Hepatocyte (in vitro differentiated cells): ENCODE results near the gene ZNF705A. TPM values are rescaled to one million over a fixed set of nuclear protein-coding genes. Genes with fewer than 3 reads are reported as not detected.

Experiments used
- DNase-seq: peaks from one replicate; pipeline ENCODE4 v3.0.0-alpha.2; 2016; ENCODE audit warnings: low spot score
- H2AFZ ChIP-seq: fragments of 200-600 bp; sonication (generic); 2 replicates; pipeline ENCODE4 v1.6.0; 2016; ENCODE audit warnings: antibody characterized with exemption, mild to moderate bottlenecking
- H3K27ac ChIP-seq: fragments of 200-600 bp; sonication (generic); 2 replicates; pipeline ENCODE4 v1.5.1; 2016; ENCODE audit warnings: mild to moderate bottlenecking
- H3K27me3 ChIP-seq: fragments of 200-600 bp; sonication (generic); 2 replicates; pipeline ENCODE4 v1.6.1; 2016
- H3K36me3 ChIP-seq: fragments of 200-600 bp; sonication (generic); replicated peaks from 2 replicates; pipeline ENCODE4 v1.5.1; 2016; ENCODE audit warnings: low read depth; ENCODE audit not compliant: insufficient read depth
- H3K4me1 ChIP-seq: fragments of 200-600 bp; sonication (generic); 2 replicates; pipeline ENCODE4 v1.5.1; 2016; ENCODE audit warnings: mild to moderate bottlenecking, moderate library complexity; ENCODE audit not compliant: insufficient read depth
- H3K4me2 ChIP-seq: fragments of 200-600 bp; sonication (generic); 2 replicates; pipeline ENCODE4 v1.6.0; 2016
- H3K4me3 ChIP-seq: fragments of 200-600 bp; sonication (generic); 2 replicates; pipeline ENCODE4 v1.5.1; 2016; ENCODE audit warnings: mild to moderate bottlenecking
- H3K79me2 ChIP-seq: fragments of 200-600 bp; sonication (generic); 2 replicates; pipeline ENCODE4 v1.6.0; 2017; ENCODE audit warnings: mild to moderate bottlenecking
- H3K9me2 ChIP-seq: fragments of 200-600 bp; sonication (generic); replicated peaks from 2 replicates; pipeline ENCODE4 v1.6.0; 2017; ENCODE audit warnings: mild to moderate bottlenecking; ENCODE audit not compliant: insufficient read depth
- H3K9me3 ChIP-seq: fragments of 200-600 bp; sonication (generic); 2 replicates; pipeline ENCODE4 v1.5.1; 2016; ENCODE audit warnings: low read depth, mild to moderate bottlenecking
- H4K20me1 ChIP-seq: fragments of 200-600 bp; sonication (generic); 2 replicates; pipeline ENCODE4 v1.6.0; 2016; ENCODE audit warnings: mild to moderate bottlenecking; ENCODE audit not compliant: insufficient read depth, poor library complexity, severe bottlenecking
- CTCF ChIP-seq: fragments of 200-600 bp; sonication (generic); IDR thresholded peaks from 2 replicates; pipeline ENCODE4 v1.5.1; 2016; ENCODE audit warnings: antibody characterized with exemption, mild to moderate bottlenecking; ENCODE audit not compliant: poor library complexity
- EZH2 ChIP-seq: fragments of 200-600 bp; sonication (generic); IDR thresholded peaks from 2 replicates; pipeline ENCODE4 v1.6.1; 2016; ENCODE audit warnings: antibody characterized with exemption, mild to moderate bottlenecking, borderline replicate concordance
- EZH2phosphoT487 ChIP-seq: fragments of 200-600 bp; sonication (generic); IDR thresholded peaks from one replicate; pipeline ENCODE4 v1.6.1; 2018; ENCODE audit warnings: antibody characterized with exemption, mild to moderate bottlenecking, low read depth, moderate library complexity; ENCODE audit not compliant: unreplicated experiment, severe bottlenecking
- WGBS: methylation state at CpG from one replicate; pipeline ENCODE4 v1.1.6; 2016; ENCODE audit warnings: low lambda C conversion rate; ENCODE audit errors: missing lambda C conversion rate; 5-methylcytosine and 5-hydroxymethylcytosine counted together
- polyA plus RNA-seq: library from polyadenylated mRNA; unstranded; fragments of >200 nt; fragmentation: Nextera tagmentation; extraction: Ambion mirVana; gene quantifications from 2 replicates; pipeline ENCODE4 v1.2.1, GENCODE V29; 2016
- total RNA-seq: library from RNA; depleted of rRNA; stranded (reverse); fragments of >200 nt; gene quantifications from 2 replicates; pipeline ENCODE4 v1.2.3, GENCODE V29; 2014

The ZNF705A gene
- total and polyA plus RNA-seq, 2 experiments from 2014 or later, result not detected

- TF ChIP-seq CTCF (no peak), EZH2phosphoT487 (no peak), EZH2 (no peak)
- no peaks in the 10 kb centered on the region for H4K20me1 ChIP-seq
- no peak overlapping the region for H3K4me3 ChIP-seq
- H3K9me2 ChIP-seq, result no peaks in the 10 kb centered on the region
- no peaks in the 10 kb centered on the region for H3K79me2 ChIP-seq
- no peaks in the 10 kb centered on the region for H3K9me3 ChIP-seq
- H3K27ac ChIP-seq, result no peak overlapping the region
- no peaks in the 10 kb centered on the region for H3K36me3 ChIP-seq
- no peak overlapping the region for H2AFZ ChIP-seq
- no peaks in the 10 kb centered on the region for H3K27me3 ChIP-seq
- no peak overlapping the region for H3K4me2 ChIP-seq
- DNase-seq, result no peak
- no peaks in the 10 kb centered on the region for H3K4me1 ChIP-seq
Observed at GRCh38 chr12:8143261-8143660, 13.6 kb upstream of the ZNF705A start.

- H3K4me1 ChIP-seq, result no peaks in the 10 kb centered on the region
- H3K27me3 ChIP-seq, result no peaks in the 10 kb centered on the region
- no peaks in the 10 kb centered on the region for H4K20me1 ChIP-seq
- H3K27ac ChIP-seq, result no peak overlapping the region
- no peaks in the 10 kb centered on the region for H3K36me3 ChIP-seq
- no peaks in the 10 kb centered on the region for H3K9me2 ChIP-seq
- peak overlapping the region; percentile 65 for H3K4me2 ChIP-seq
- no peak overlapping the region for H2AFZ ChIP-seq
- TF ChIP-seq EZH2phosphoT487 (no peak), EZH2 (no peak), CTCF (no peak)
- no peak overlapping the region for H3K4me3 ChIP-seq
- H3K9me3 ChIP-seq, result no peaks in the 10 kb centered on the region
- WGBS, result 53% methylated on average over 19 of the region's 19 CpGs
- no peaks in the 10 kb centered on the region for H3K79me2 ChIP-seq
- peak; percentile 44 for DNase-seq
Observed at GRCh38 chr12:8145754-8146441, 10.9 kb upstream of the ZNF705A start.

GRCh38 chr12:8146442-8146771, 10.4 kb upstream of the ZNF705A start:
- H3K9me3 ChIP-seq, result no peaks in the 10 kb centered on the region
- no peak for TF ChIP-seq EZH2
- TF ChIP-seq CTCF, result no peak
- TF ChIP-seq EZH2phosphoT487, result no peak
- H4K20me1 ChIP-seq, result no peaks in the 10 kb centered on the region
- no peaks in the 10 kb centered on the region for H3K36me3 ChIP-seq
- H3K9me2 ChIP-seq, result no peaks in the 10 kb centered on the region
- no peak overlapping the region for H3K27ac ChIP-seq
- 44% methylated on average over 4 of the region's 4 CpGs for WGBS
- no peak for DNase-seq
- H3K27me3 ChIP-seq, result no peaks in the 10 kb centered on the region
- H3K4me2 ChIP-seq, result peak overlapping the region; percentile 65
- no peak overlapping the region for H3K4me3 ChIP-seq
- H3K4me1 ChIP-seq, result no peaks in the 10 kb centered on the region
- no peak overlapping the region for H2AFZ ChIP-seq
- no peaks in the 10 kb centered on the region for H3K79me2 ChIP-seq

- DNase-seq, result no peak
- Histone ChIP-seq H3K4me3 (no peak overlapping the region), H3K27me3 (no peaks in the 10 kb centered on the region), H3K9me2 (no peaks in the 10 kb centered on the region), H3K4me2 (no peak overlapping the region), H3K79me2 (no peaks in the 10 kb centered on the region), H3K36me3 (no peaks in the 10 kb centered on the region), H3K9me3 (no peaks in the 10 kb centered on the region), H2AFZ (no peak overlapping the region), H4K20me1 (no peaks in the 10 kb centered on the region), H3K4me1 (no peaks in the 10 kb centered on the region), H3K27ac (no peak overlapping the region)
- TF ChIP-seq CTCF, result no peak
- TF ChIP-seq EZH2, result no peak
- no peak for TF ChIP-seq EZH2phosphoT487
Observed at GRCh38 chr12:8154526-8154925, 2.3 kb upstream of the ZNF705A start.
